CD4-positive, alpha-beta memory T cell (primary cell): ENCODE measurements around the gene ZNF879. TPM values are rescaled to one million over a fixed set of nuclear protein-coding genes. Genes with fewer than 3 reads are reported as not detected.

Experiments
- CTCF ChIA-PET: fragments of 350-600 bp; sonication (Branson Sonifier 250); formaldehyde crosslinking; loops from one replicate; lab custom pipeline; 2021; ENCODE audit warnings: inconsistent platforms; ENCODE audit not compliant: partially characterized antibody; lab: Charles Lee
- POLR2A ChIA-PET: fragments of 350-600 bp; sonication (Branson Sonifier 250); formaldehyde crosslinking; loops from one replicate; lab custom pipeline; 2021; ENCODE audit not compliant: partially characterized antibody; lab: Charles Lee
- DNase-seq, 5 donors: peaks; one replicate each; pipeline versions ENCODE4 v3.0.0 to v3.0.0-alpha.2; 2020 to 2022; ENCODE audit warnings: mixed read lengths in 1 of 5
- H3K27ac ChIP-seq: one replicate; pipeline ENCODE4 v1.7.0; 2013; ENCODE audit warnings: low read depth, low read length
- H3K27me3 ChIP-seq: 2 replicates; pipeline ENCODE4 v1.7.0; 2013; ENCODE audit warnings: mild to moderate bottlenecking, low read length, moderate library complexity; ENCODE audit not compliant: insufficient read depth
- H3K36me3 ChIP-seq: 2 replicates; pipeline ENCODE4 v1.7.0; 2013; ENCODE audit warnings: mild to moderate bottlenecking, low read length, moderate library complexity; ENCODE audit not compliant: insufficient read depth
- H3K4me1 ChIP-seq: 2 replicates; pipeline ENCODE4 v1.7.0; 2013; ENCODE audit warnings: mild to moderate bottlenecking, low read length, moderate library complexity; ENCODE audit not compliant: insufficient read depth
- H3K4me3 ChIP-seq, 2 donors: one replicate each; pipeline ENCODE4 v1.7.0; 2013; ENCODE audit warnings: low read length in 2 of 2, mild to moderate bottlenecking in 1 of 2
- H3K9me3 ChIP-seq, 2 donors: one replicate each; pipeline ENCODE4 v1.7.0; 2013; ENCODE audit warnings: low read length in 2 of 2, control low read depth in 1 of 2; ENCODE audit not compliant: control insufficient read depth in 1 of 2
- H3K27ac Mint-ChIP-seq, 7 donors: one replicate each; pipeline ENCODE4 v1.8.0; 2020 to 2021; ENCODE audit warnings: mixed read lengths in 7 of 7, mild to moderate bottlenecking in 6 of 7, inconsistent platforms in 3 of 7, moderate library complexity in 3 of 7
- H3K27me3 Mint-ChIP-seq, 2 donors: one replicate each; pipeline ENCODE4 v1.8.0; 2020 to 2021; ENCODE audit warnings: mixed read lengths in 2 of 2
- H3K36me3 Mint-ChIP-seq, 2 donors: one replicate each; pipeline ENCODE4 v1.8.0; 2020 to 2021; ENCODE audit warnings: mixed read lengths in 2 of 2, inconsistent platforms in 1 of 2, mild to moderate bottlenecking in 1 of 2
- H3K4me1 Mint-ChIP-seq, 4 donors: one replicate each; pipeline ENCODE4 v1.8.0; 2020 to 2021; ENCODE audit warnings: mixed read lengths in 4 of 4, mild to moderate bottlenecking in 1 of 4
- H3K4me3 Mint-ChIP-seq, 8 donors: one replicate each; pipeline ENCODE4 v1.8.0; 2020 to 2021; ENCODE audit warnings: mixed read lengths in 8 of 8, mild to moderate bottlenecking in 7 of 8, moderate library complexity in 6 of 8, inconsistent platforms in 3 of 8
- H3K9me3 Mint-ChIP-seq, 8 donors: one replicate each; pipeline ENCODE4 v1.8.0; 2020 to 2021; ENCODE audit warnings: mixed read lengths in 8 of 8, mild to moderate bottlenecking in 5 of 8, inconsistent platforms in 3 of 8, moderate library complexity in 1 of 8
- intact Hi-C: fragments of 100-400 bp; cut with micrococcal nuclease; formaldehyde crosslinking; loops from one replicate; pipeline ENCODE4 v1.15.1; 2023
- polyA plus RNA-seq, 2 donors: library from polyadenylated mRNA; unstranded; fragments of 300-500 nt; fragmentation: Illumina TruSeq; gene quantifications; one replicate each; pipeline ENCODE4 v1.2.3, GENCODE V29; 2021
- total RNA-seq, 2 experiments: library from RNA; stranded (reverse); gene quantifications; one replicate each; pipeline ENCODE4 v1.2.3, GENCODE V29; 2021

The ZNF879 gene
- total and polyA plus RNA-seq, 4 experiments from 2014 or later = 3.2 to 16.3 (median 10.2) TPM

- Mint-ChIP-seq H3K27me3 (peaks cover 10 to 23% of the 10 kb centered on the region in 2 donors), H3K36me3 (no peaks in the 10 kb centered on the region), H3K9me3 (peaks cover 0 to 11% (median 3%) of the 10 kb centered on the region in 8 donors), H3K4me1 (peaks cover 0 to 5% (median 3%) of the 10 kb centered on the region in 4 donors), H3K27ac (no peak overlapping the region), H3K4me3 (no peak overlapping the region)
- no peaks in the 10 kb centered on the region for H3K9me3 ChIP-seq
- no peaks in the 10 kb centered on the region for H3K4me1 ChIP-seq
- no peak for DNase-seq
- no peaks in the 10 kb centered on the region for H3K27me3 ChIP-seq
- no peak overlapping the region for H3K4me3 ChIP-seq
- H3K36me3 ChIP-seq = no peaks in the 10 kb centered on the region
- H3K27ac ChIP-seq = no peak overlapping the region
- ChIA-PET POLR2A (no interaction called here), CTCF (no interaction called here)
- intact Hi-C loops = no loop called here
Measured at GRCh38 chr5:178993955-178994579, 29.5 kb upstream of the ZNF879 start.

- POLR2A ChIA-PET = no interaction called here
- Histone ChIP-seq H3K4me3 (no peak within 1 kb of the TSS), H3K4me1 (no peaks in the 10 kb centered on the region), H3K27ac (no peak within 1 kb of the TSS), H3K36me3 (no peaks in the 10 kb centered on the region), H3K27me3 (no peaks in the 10 kb centered on the region), H3K9me3 (no peaks in the 10 kb centered on the region)
- H3K36me3 Mint-ChIP-seq = no peaks in the 10 kb centered on the region
- H3K27ac Mint-ChIP-seq = peak within 1 kb of the TSS in 1 of 7 donors; percentile 62
- H3K4me1 Mint-ChIP-seq = peaks cover 0 to 5% (median 3%) of the 10 kb centered on the region in 4 donors
- peaks cover 10 to 23% of the 10 kb centered on the region in 2 donors for H3K27me3 Mint-ChIP-seq
- intact Hi-C loops = no loop called here
- H3K9me3 Mint-ChIP-seq = peaks cover 0 to 8% (median 2%) of the 10 kb centered on the region in 8 donors
- DNase-seq = no peak
- H3K4me3 Mint-ChIP-seq = no peak within 1 kb of the TSS
- CTCF ChIA-PET = no interaction called here
Measured at GRCh38 chr5:178994580-178995340, 28.8 kb upstream of the ZNF879 start, which contains the start of gene GRM6. Gene GRM6 (minus strand): TSS chr5:178995320. CDS start chr5:178994944, 376 bp downstream.

GRCh38 chr5:178995341-178995690 lies 28.3 kb upstream of the ZNF879 start:
- peaks cover 0 to 5% (median 3%) of the 10 kb centered on the region in 4 donors for H3K4me1 Mint-ChIP-seq
- intact Hi-C loops = no loop called here
- no peak overlapping the region for H3K4me3 ChIP-seq
- CTCF ChIA-PET = no interaction called here
- peaks cover 11 to 20% of the 10 kb centered on the region in 2 donors for H3K27me3 Mint-ChIP-seq
- H3K9me3 ChIP-seq = no peaks in the 10 kb centered on the region
- H3K27me3 ChIP-seq = no peaks in the 10 kb centered on the region
- no peak for DNase-seq
- H3K36me3 ChIP-seq = no peaks in the 10 kb centered on the region
- no peak overlapping the region for H3K4me3 Mint-ChIP-seq
- POLR2A ChIA-PET = no interaction called here
- no peaks in the 10 kb centered on the region for H3K4me1 ChIP-seq
- no peak overlapping the region for H3K27ac ChIP-seq
- peak overlapping the region in 1 of 7 donors; percentile 62 for H3K27ac Mint-ChIP-seq
- H3K9me3 Mint-ChIP-seq = peaks cover 0 to 5% (median 0%) of the 10 kb centered on the region in 8 donors
- H3K36me3 Mint-ChIP-seq = no peaks in the 10 kb centered on the region

- CTCF ChIA-PET = no interaction called here
- peaks cover 0 to 5% (median 3%) of the 10 kb centered on the region in 4 donors for H3K4me1 Mint-ChIP-seq
- POLR2A ChIA-PET = no interaction called here
- H3K27me3 Mint-ChIP-seq = peaks cover 13 to 22% of the 10 kb centered on the region in 2 donors
- no peaks in the 10 kb centered on the region for H3K36me3 Mint-ChIP-seq
- no peaks in the 10 kb centered on the region for H3K36me3 ChIP-seq
- H3K9me3 Mint-ChIP-seq = peaks cover 0 to 4% (median 0%) of the 10 kb centered on the region in 8 donors
- H3K27me3 ChIP-seq = no peaks in the 10 kb centered on the region
- DNase-seq = no peak
- no peak overlapping the region for H3K4me3 Mint-ChIP-seq
- no peak overlapping the region for H3K27ac Mint-ChIP-seq
- H3K9me3 ChIP-seq = no peaks in the 10 kb centered on the region
- intact Hi-C loops = no loop called here
- H3K27ac ChIP-seq = no peak overlapping the region
- H3K4me3 ChIP-seq = no peak overlapping the region
- H3K4me1 ChIP-seq = no peaks in the 10 kb centered on the region
Measured at GRCh38 chr5:178996156-178996555, 27.4 kb upstream of the ZNF879 start.

- H3K36me3 Mint-ChIP-seq = no peaks in the 10 kb centered on the region
Measured at GRCh38 chr5:178997191-178997590, 26.4 kb upstream of the ZNF879 start.

GRCh38 chr5:178998441-178998840 lies 25.2 kb upstream of the ZNF879 start:
- Histone ChIP-seq H3K9me3 (no peaks in the 10 kb centered on the region), H3K4me1 (no peaks in the 10 kb centered on the region), H3K27me3 (no peaks in the 10 kb centered on the region), H3K4me3 (no peak overlapping the region), H3K36me3 (no peaks in the 10 kb centered on the region), H3K27ac (no peak overlapping the region)
- intact Hi-C loops = no loop called here
- Mint-ChIP-seq H3K27ac (no peak overlapping the region), H3K27me3 (peaks cover 20 to 23% of the 10 kb centered on the region in 2 donors), H3K4me1 (peaks cover 0 to 5% (median 3%) of the 10 kb centered on the region in 4 donors), H3K4me3 (no peak overlapping the region), H3K36me3 (no peaks in the 10 kb centered on the region), H3K9me3 (peaks cover 3 to 14% (median 8%) of the 10 kb centered on the region in 8 donors)
- ChIA-PET CTCF (no interaction called here), POLR2A (no interaction called here)
- no peak for DNase-seq

More at GRCh38 chr5:178997191-178997590, 26.4 kb upstream of the ZNF879 start:
- peaks cover 0 to 5% (median 3%) of the 10 kb centered on the region in 4 donors for H3K4me1 Mint-ChIP-seq
- Histone ChIP-seq H3K27me3 (no peaks in the 10 kb centered on the region), H3K27ac (no peak overlapping the region), H3K4me3 (no peak overlapping the region), H3K36me3 (no peaks in the 10 kb centered on the region), H3K4me1 (no peaks in the 10 kb centered on the region), H3K9me3 (no peaks in the 10 kb centered on the region)
- DNase-seq = no peak
- peaks cover 0 to 7% (median 4%) of the 10 kb centered on the region in 8 donors for H3K9me3 Mint-ChIP-seq
- H3K27ac Mint-ChIP-seq = peak overlapping the region in 1 of 7 donors; percentile 41
- ChIA-PET CTCF (no interaction called here), POLR2A (no interaction called here)
- no peak overlapping the region for H3K4me3 Mint-ChIP-seq
- peaks cover 16 to 21% of the 10 kb centered on the region in 2 donors for H3K27me3 Mint-ChIP-seq
- intact Hi-C loops = no loop called here

- H3K4me3 ChIP-seq = no peak overlapping the region
- Mint-ChIP-seq H3K36me3 (peaks cover 0 to 4% of the 10 kb centered on the region in 2 donors), H3K27me3 (peaks cover 14 to 16% of the 10 kb centered on the region in 2 donors), H3K27ac (no peak overlapping the region), H3K9me3 (peaks cover 13 to 67% (median 30%) of the 10 kb centered on the region in 8 donors), H3K4me3 (no peak overlapping the region), H3K4me1 (peaks cover 0 to 1% (median 0%) of the 10 kb centered on the region in 4 donors)
- no peak for DNase-seq
- no peaks in the 10 kb centered on the region for H3K27me3 ChIP-seq
- H3K4me1 ChIP-seq = no peaks in the 10 kb centered on the region
- no peaks in the 10 kb centered on the region for H3K9me3 ChIP-seq
- H3K27ac ChIP-seq = no peak overlapping the region
- intact Hi-C loops = no loop called here
- H3K36me3 ChIP-seq = no peaks in the 10 kb centered on the region
- ChIA-PET POLR2A (no interaction called here), CTCF (no interaction called here)
Measured at GRCh38 chr5:179006564-179006963, 17.0 kb upstream of the ZNF879 start.
